ENCODE results near the gene KRTAP12-2. TPM values are rescaled to one million over a fixed set of nuclear protein-coding genes. Genes with fewer than 3 reads are reported as not detected.
A peak's percentile ranks its signal among the peaks of the same experiment; 100 is the strongest.

KRTAP12-2 gene
- total RNA-seq, 1 donor from 2014 or later: not detected

DNA sequence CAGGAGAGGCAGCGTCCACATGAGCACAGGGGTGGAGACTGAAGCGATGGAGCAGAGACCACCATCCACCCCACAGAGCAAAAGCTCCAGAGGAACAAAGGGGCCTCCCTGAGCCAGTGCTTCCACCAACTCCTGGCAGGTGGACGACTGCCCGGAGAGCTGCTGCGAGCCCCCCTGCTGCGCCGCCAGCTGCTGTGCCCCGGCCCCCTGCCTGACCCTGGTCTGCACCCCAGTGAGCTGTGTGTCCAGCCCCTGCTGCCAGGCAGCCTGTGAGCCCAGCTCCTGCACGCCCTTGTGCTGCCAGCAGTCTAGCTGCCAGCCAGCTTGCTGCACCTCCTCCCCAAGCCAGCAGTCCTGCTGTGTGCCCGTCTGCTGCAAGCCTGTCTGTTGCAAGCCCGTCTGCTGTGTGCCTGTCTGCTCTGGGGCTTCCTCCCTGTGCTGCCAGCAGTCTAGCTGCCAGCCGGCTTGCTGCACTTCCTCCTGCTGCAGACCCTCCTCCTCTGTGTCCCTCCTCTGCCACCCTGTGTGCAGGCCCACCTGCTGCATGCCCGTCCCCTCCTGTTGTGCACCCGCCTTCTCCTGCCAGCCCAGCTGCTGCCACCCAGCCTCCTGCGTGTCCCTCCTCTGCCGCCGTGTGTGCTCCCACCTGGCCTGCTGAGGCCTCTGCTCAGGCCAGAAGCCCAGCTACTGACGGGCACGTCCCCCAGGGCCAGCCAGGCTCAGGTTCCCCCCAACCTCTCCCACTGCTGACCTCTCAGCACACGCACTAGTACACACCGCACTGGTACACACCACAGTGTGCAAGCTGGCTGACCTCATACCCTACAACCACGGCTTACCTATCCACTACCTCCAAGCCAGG is 35.6 kb upstream of the KRTAP12-2 start:
- H3K4me1 Mint-ChIP-seq (ENCODE audit: unreplicated experiment): peaks cover 29% of the 10 kb centered on the region

DNA sequence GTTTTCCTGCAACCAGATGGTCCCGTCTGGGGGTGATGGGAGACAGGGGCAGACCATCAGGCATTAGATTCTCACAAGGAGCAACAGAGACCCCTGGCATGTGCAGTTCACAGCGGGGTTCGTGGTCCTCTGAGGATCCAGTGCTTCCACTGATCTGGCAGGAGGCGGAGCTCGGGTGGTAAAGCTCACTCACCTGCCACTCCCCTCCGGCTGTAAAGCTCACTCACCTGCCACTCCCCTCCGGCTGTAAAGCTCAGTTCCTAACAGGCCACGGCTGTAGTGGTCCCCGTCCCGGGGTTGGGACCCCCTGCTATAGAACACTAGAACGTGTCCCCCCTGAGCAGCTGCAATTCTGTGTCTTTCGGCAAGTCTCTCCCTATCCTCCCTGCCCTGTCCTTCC is 34.8 kb upstream of the KRTAP12-2 start:
- TF ChIP-seq, protein P1, sequence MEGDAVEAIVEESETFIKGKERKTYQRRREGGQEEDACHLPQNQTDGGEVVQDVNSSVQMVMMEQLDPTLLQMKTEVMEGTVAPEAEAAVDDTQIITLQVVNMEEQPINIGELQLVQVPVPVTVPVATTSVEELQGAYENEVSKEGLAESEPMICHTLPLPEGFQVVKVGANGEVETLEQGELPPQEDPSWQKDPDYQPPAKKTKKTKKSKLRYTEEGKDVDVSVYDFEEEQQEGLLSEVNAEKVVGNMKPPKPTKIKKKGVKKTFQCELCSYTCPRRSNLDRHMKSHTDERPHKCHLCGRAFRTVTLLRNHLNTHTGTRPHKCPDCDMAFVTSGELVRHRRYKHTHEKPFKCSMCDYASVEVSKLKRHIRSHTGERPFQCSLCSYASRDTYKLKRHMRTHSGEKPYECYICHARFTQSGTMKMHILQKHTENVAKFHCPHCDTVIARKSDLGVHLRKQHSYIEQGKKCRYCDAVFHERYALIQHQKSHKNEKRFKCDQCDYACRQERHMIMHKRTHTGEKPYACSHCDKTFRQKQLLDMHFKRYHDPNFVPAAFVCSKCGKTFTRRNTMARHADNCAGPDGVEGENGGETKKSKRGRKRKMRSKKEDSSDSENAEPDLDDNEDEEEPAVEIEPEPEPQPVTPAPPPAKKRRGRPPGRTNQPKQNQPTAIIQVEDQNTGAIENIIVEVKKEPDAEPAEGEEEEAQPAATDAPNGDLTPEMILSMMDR (IDR thresholded peaks at IDR 0.05): no peak
- no peaks in the 10 kb centered on the region for H3K36me3 Mint-ChIP-seq (ENCODE audit: unreplicated experiment)
- no peaks in the 10 kb centered on the region for H3K9me3 Mint-ChIP-seq (ENCODE audit: unreplicated experiment)
- H3K27me3 Mint-ChIP-seq (ENCODE audit: unreplicated experiment): peaks cover 57% of the 10 kb centered on the region
- H3K4me1 Mint-ChIP-seq (ENCODE audit: unreplicated experiment): peaks cover 33% of the 10 kb centered on the region
- no peak overlapping the region for H3K27ac Mint-ChIP-seq (ENCODE audit: unreplicated experiment)
- H3K4me3 Mint-ChIP-seq (ENCODE audit: unreplicated experiment): no peak overlapping the region
- DNase-seq (ENCODE audit: extremely low spot score, unreplicated experiment): peak; percentile 79

More for the DNA sequence above, 35.6 kb upstream of the KRTAP12-2 start:
- H3K36me3 Mint-ChIP-seq (ENCODE audit: unreplicated experiment): no peaks in the 10 kb centered on the region
- H3K27me3 Mint-ChIP-seq (ENCODE audit: unreplicated experiment): peaks cover 58% of the 10 kb centered on the region
- peak; percentile 78 for DNase-seq (ENCODE audit: extremely low spot score, unreplicated experiment)
- no peak overlapping the region for H3K27ac Mint-ChIP-seq (ENCODE audit: unreplicated experiment)
- H3K9me3 Mint-ChIP-seq (ENCODE audit: unreplicated experiment): no peaks in the 10 kb centered on the region
- H3K4me3 Mint-ChIP-seq (ENCODE audit: unreplicated experiment): no peak overlapping the region
- TF ChIP-seq, protein P1 (IDR thresholded peaks at IDR 0.05): no peak

DNA sequence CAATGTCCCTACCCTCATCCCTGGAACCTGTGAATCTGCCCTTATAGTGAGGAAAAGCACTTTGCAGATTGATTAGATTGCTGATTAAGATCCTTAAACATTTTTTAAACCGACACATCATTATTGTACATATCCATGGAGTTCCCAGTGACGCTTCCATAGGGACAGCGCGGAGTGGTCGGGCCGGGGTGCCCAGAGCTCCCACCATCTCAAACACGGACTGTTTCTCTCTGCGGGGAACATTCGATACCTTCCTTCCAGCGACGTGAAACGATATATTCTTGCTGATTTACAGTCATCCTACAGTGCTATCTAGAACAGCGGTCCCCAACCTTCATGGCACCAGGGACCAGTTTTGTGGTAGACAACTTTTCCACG is 34.3 kb upstream of the KRTAP12-2 start:
- Mint-ChIP-seq H3K4me1 (ENCODE audit: unreplicated experiment) (peaks cover 36% of the 10 kb centered on the region), H3K27ac (ENCODE audit: unreplicated experiment) (no peak overlapping the region)
- DNase-seq (ENCODE audit: extremely low spot score, unreplicated experiment): peak; percentile 46

DNA sequence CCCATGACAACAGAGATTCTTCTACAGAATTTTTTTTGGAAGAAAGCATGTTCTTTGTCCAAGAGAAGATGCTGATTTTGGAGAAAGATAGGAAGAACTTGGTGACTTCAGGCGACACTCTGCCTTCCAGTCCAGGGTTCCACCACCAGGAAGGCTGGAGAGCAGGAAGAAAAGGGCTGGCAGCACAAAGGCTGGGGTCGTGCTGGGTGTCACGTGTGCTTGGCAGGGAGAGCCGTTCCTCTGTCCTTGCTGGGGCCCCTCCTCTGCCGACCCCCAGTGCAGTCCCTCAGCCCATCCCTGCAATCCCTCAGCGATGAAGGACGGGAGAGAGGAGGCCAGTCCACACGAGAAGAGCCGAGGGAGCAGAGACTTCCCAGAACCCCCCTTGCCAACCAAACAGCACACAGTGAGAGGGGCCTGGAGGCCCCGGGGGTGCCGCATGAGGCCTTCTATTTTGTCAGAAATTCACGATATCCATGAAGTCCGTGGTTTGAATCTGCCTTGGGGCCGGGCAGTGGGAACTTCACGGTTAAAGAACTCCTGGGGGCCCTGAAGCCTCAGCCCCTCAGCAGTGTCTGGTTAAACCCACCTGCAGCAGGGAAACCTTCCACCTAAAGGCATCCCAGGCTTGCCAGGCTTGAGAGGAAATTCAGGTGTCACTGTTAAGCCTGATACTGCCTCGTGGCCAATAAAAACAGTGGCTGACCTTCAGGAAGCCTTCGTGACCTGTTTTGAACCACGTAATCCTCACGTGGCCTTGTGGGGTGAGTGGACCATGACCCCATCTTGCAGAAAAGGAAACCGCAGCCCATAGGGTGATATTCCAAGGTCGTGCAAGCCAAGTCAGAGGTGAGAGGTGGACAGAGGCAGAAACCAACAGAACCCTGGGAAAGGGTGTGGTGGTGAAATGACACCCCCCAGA is 33.6 kb upstream of the KRTAP12-2 start:
- peak; percentile 73 for DNase-seq (ENCODE audit: extremely low spot score, unreplicated experiment)
- Mint-ChIP-seq H3K4me3 (ENCODE audit: unreplicated experiment) (no peak overlapping the region), H3K9me3 (ENCODE audit: unreplicated experiment) (no peaks in the 10 kb centered on the region), H3K36me3 (ENCODE audit: unreplicated experiment) (no peaks in the 10 kb centered on the region), H3K4me1 (ENCODE audit: unreplicated experiment) (peaks cover 38% of the 10 kb centered on the region), H3K27ac (ENCODE audit: unreplicated experiment) (no peak overlapping the region), H3K27me3 (ENCODE audit: unreplicated experiment) (peaks cover 52% of the 10 kb centered on the region)
- TF ChIP-seq, protein P1 (IDR thresholded peaks at IDR 0.05): no peak

More for the DNA sequence above, 34.3 kb upstream of the KRTAP12-2 start:
- TF ChIP-seq, protein P1 (IDR thresholded peaks at IDR 0.05): no peak
- H3K36me3 Mint-ChIP-seq (ENCODE audit: unreplicated experiment): no peaks in the 10 kb centered on the region
- no peaks in the 10 kb centered on the region for H3K9me3 Mint-ChIP-seq (ENCODE audit: unreplicated experiment)
- H3K4me3 Mint-ChIP-seq (ENCODE audit: unreplicated experiment): no peak overlapping the region
- peaks cover 56% of the 10 kb centered on the region for H3K27me3 Mint-ChIP-seq (ENCODE audit: unreplicated experiment)
